ENCODE measurements around the gene ZNF827.

ZNF827 gene

GRCh38 chr4:145792429-145792828 is 146.2 kb downstream of the ZNF827 start:
- no peak for DNase-seq (ENCODE audit: low spot score)

GRCh38 chr4:145791988-145792387 is 146.6 kb downstream of the ZNF827 start:
- no peak for DNase-seq (ENCODE audit: low spot score)

- no peak for DNase-seq (ENCODE audit: low spot score)
Measured at GRCh38 chr4:145788755-145789154, 149.9 kb downstream of the ZNF827 start.

GRCh38 chr4:145786830-145787229 is 151.8 kb downstream of the ZNF827 start:
- DNase-seq (ENCODE audit: low spot score): no peak

- no peak for DNase-seq (ENCODE audit: low spot score)
Measured at GRCh38 chr4:145786261-145786660, 152.4 kb downstream of the ZNF827 start.

GRCh38 chr4:145785391-145786008 is 153.1 kb downstream of the ZNF827 start:
- DNase-seq (ENCODE audit: low spot score): no peak

- DNase-seq (ENCODE audit: low spot score): no peak
Measured at GRCh38 chr4:145784036-145784435, 154.6 kb downstream of the ZNF827 start.

- DNase-seq (ENCODE audit: low spot score): no peak
Measured at GRCh38 chr4:145782756-145783155, 155.9 kb downstream of the ZNF827 start.

- DNase-seq (ENCODE audit: low spot score): no peak
Measured at GRCh38 chr4:145781351-145781750, 157.3 kb downstream of the ZNF827 start.

GRCh38 chr4:145779319-145779801 is 159.3 kb downstream of the ZNF827 start:
- no peak for DNase-seq (ENCODE audit: low spot score)

- DNase-seq (ENCODE audit: low spot score): no peak
Measured at GRCh38 chr4:145776208-145776607, 162.4 kb downstream of the ZNF827 start.

- DNase-seq (ENCODE audit: low spot score): no peak
Measured at GRCh38 chr4:145775406-145775805, 163.2 kb downstream of the ZNF827 start.

- DNase-seq (ENCODE audit: low spot score): no peak
Measured at GRCh38 chr4:145774473-145774872, 164.2 kb downstream of the ZNF827 start.

- DNase-seq (ENCODE audit: low spot score): no peak
Measured at GRCh38 chr4:145773581-145774234, 164.9 kb downstream of the ZNF827 start.

GRCh38 chr4:145772347-145772746 is 166.3 kb downstream of the ZNF827 start:
- no peak for DNase-seq (ENCODE audit: low spot score)

GRCh38 chr4:145770124-145770523 is 168.5 kb downstream of the ZNF827 start:
- DNase-seq (ENCODE audit: low spot score): no peak

GRCh38 chr4:145769450-145770037 is 169.1 kb downstream of the ZNF827 start:
- DNase-seq (ENCODE audit: low spot score): no peak

- DNase-seq (ENCODE audit: low spot score): no peak
Measured at GRCh38 chr4:145766273-145766672, 172.3 kb downstream of the ZNF827 start.

GRCh38 chr4:145763399-145763798 is 175.2 kb downstream of the ZNF827 start:
- DNase-seq (ENCODE audit: low spot score): no peak

GRCh38 chr4:145762719-145763118 is 175.9 kb downstream of the ZNF827 start:
- no peak for DNase-seq (ENCODE audit: low spot score)

- no peak for DNase-seq (ENCODE audit: low spot score)
Measured at GRCh38 chr4:145760961-145761929, 177.4 kb downstream of the ZNF827 start.

- no peak for DNase-seq (ENCODE audit: low spot score)
Measured at GRCh38 chr4:145760176-145760575, 178.4 kb downstream of the ZNF827 start.
